GM12875 (cell line): ENCODE results near the gene CKLF.
A peak's percentile ranks its signal among the peaks of the same experiment; 100 is the strongest.

Experiments
- H3K4me3 ChIP-seq: one replicate; pipeline ENCODE4 v1.5.1; 2011; ENCODE audit warnings: low read depth, low read length, control low read depth
- TF ChIP-seq, protein P1 (sequence below): IDR thresholded peaks from 2 replicates; pipeline ENCODE4 v1.5.1; 2011; ENCODE audit warnings: low read depth, mild to moderate bottlenecking, control low read depth, inconsistent platforms, low read length, moderate library complexity, borderline replicate concordance; ENCODE audit not compliant: insufficient read depth

CKLF gene

DNA sequence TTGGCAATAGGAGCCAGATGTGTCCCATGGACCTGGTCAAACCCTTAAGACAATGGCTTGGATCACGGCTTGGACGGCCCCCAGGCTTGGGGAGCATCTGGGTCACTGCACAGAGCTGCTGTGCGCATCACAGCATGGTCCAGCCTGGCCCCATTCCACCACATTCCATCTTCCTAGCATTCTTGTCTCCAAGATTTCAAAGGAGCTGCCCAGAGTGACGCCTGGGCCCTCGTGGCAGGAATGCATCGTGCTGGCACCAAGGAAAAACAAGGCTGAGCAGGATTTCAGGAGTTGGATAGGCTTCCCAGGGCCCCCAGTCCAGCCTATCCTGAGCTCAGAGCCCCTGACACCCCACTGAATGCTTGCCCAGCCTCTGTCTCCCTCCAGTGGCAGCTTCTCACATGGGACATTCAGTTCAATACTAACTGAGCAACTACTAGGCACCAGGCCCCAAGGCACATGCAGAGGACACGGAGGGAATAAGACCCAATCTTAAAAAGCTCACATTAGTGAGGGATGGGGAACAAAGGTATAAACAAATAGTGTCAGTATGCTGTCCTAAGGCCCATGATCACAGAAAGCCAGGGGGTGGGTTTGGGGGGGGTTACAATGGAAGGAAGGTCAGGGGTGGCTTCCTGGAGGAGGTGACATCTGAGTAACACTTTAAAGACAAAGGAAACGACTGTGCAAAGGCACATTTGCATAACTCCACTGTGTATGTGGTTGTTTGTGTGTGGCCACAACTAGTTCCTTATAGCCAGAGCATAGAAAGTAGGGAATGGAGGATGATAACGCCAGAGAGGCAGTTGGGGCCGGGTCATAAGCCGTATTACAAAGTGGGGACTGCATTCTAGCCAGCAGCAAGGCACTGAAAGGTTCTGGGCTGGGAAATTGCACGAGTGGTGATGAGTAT, 36.5 kb upstream of the CKLF start:
- TF ChIP-seq, protein P1, sequence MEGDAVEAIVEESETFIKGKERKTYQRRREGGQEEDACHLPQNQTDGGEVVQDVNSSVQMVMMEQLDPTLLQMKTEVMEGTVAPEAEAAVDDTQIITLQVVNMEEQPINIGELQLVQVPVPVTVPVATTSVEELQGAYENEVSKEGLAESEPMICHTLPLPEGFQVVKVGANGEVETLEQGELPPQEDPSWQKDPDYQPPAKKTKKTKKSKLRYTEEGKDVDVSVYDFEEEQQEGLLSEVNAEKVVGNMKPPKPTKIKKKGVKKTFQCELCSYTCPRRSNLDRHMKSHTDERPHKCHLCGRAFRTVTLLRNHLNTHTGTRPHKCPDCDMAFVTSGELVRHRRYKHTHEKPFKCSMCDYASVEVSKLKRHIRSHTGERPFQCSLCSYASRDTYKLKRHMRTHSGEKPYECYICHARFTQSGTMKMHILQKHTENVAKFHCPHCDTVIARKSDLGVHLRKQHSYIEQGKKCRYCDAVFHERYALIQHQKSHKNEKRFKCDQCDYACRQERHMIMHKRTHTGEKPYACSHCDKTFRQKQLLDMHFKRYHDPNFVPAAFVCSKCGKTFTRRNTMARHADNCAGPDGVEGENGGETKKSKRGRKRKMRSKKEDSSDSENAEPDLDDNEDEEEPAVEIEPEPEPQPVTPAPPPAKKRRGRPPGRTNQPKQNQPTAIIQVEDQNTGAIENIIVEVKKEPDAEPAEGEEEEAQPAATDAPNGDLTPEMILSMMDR: peak; percentile 49; the same call in 1 of the 2 replicates
- H3K4me3 ChIP-seq: no peak overlapping the region

DNA sequence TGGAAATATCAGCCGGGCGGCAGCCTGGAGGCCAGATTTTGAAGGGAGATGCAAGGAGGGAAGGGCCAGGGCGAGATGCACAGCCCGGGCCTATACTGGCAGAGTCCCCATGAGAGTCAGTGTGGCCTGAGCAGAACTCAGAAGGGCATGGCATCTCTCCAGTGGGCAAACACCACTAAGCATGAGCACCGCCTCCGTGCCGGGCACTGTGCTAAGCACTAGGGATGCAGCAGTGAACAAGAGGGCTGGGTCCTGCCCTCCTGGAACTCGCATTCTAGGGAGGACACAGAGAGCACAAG, 35.9 kb upstream of the CKLF start:
- H3K4me3 ChIP-seq: no peak overlapping the region
- TF ChIP-seq, protein P1: no peak

DNA sequence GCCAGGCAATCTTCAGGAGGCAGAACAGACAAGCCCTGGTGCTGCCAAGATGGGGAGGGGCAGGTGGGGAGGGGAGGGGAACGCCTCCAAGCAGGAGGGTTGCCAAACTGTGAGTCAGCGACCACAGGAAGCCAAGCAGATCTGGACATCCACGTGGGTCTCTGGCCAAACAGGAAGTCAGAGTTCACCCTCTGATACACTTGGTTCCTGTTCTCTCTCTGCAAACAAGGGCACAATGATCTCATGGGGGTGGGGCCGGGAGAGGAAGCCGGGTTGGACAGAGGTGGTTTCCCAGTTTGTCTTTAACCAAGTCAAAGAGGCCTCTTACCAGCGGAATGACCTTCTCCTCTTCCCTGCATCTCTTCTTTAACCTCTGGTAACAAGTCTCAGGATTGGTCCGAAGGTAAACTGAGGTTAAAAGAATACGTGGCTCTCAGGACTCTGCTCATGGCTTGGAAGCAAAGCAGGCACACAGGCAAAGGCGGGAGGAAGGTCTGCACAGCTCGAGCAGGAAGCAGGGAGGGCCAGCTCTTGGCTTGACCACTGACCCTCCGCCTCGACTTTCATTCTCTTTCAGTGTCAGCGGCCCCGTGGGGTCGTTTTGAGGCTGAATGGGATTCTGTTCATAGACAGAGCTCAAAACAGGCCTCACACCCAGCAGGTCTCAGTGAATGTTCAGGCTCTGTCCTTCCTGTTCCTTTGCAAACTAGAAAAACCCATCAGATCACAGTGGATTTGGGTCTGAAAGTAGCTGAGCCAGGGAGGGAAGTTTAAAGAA, 35.4 kb upstream of the CKLF start:
- H3K4me3 ChIP-seq: no peak overlapping the region
- TF ChIP-seq, protein P1: no peak

DNA sequence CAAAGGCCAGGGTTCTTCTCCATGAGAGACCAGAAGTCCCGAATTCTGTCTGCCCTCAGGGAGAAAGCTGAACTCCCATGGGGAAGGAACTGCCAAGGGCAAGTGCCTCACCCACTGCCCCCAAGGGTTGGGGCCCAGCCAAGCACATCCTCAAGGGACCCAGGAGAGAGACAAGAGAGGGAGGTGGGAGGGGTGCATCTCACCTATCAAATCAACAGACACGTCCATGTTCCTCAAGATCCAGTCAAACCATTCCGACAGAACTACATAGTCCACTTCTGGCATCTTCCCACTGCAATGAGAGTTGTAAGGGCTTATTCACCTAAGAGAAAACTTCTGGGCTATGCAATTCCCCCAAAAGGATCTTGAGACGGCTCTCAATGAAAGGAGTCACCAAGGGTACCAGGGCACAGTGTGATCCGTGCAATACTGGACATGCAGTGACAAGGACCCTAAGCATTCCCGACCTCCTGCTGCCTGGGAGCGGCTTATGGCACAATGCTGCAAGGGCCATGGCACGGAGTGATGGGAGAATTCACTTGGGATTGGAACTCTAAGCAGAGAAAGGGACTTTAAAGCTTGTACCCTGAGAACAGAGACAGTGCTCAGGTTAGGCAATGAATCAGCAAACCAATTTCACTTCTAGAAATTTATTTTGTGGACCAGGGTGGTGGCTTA, 34.7 kb upstream of the CKLF start:
- H3K4me3 ChIP-seq: no peak overlapping the region
- TF ChIP-seq, protein P1: no peak

DNA sequence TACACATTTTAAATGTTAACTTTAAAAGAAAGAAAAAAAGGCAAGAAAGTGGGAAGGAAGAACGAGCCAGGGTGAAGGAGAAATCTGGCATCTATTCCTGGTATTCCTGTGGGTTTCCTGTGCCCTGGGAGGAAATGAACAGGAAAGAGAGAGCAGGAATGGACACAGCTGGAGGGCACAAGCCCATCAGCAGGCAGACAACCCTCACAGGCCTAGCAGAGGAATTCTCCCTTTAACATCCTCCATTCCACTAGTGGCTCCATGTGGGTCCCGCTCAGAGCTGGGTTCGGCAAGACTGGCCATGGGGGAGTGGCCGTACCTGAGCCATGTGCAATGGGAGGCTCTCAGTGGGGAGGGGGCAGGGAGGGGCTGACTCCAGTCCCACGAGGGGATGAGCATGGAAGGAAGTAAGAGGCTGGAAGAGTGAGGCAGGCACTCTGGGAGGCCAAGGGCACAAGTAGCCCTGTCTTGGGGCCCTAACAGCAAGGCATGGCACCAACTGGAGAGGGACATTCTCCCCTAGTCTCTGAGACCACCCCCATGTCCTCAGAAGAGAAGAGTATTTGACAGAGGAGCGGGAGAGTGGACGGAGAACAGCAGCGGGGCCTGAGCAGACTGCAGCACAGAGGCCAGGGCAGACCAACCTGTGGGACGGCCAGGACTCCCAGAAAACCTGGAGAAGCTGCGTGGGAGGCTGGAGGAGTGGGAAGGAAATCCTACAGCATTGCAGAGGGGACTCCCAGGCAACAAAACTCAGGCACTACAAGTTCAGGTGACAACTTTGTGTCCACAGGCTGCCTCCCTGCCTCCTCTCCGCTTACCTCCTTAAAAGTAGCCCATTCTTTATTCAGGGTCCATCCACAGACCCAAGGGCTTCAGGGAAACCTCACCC, 32.6 kb upstream of the CKLF start:
- no peak overlapping the region for H3K4me3 ChIP-seq
- TF ChIP-seq, protein P1: no peak

DNA sequence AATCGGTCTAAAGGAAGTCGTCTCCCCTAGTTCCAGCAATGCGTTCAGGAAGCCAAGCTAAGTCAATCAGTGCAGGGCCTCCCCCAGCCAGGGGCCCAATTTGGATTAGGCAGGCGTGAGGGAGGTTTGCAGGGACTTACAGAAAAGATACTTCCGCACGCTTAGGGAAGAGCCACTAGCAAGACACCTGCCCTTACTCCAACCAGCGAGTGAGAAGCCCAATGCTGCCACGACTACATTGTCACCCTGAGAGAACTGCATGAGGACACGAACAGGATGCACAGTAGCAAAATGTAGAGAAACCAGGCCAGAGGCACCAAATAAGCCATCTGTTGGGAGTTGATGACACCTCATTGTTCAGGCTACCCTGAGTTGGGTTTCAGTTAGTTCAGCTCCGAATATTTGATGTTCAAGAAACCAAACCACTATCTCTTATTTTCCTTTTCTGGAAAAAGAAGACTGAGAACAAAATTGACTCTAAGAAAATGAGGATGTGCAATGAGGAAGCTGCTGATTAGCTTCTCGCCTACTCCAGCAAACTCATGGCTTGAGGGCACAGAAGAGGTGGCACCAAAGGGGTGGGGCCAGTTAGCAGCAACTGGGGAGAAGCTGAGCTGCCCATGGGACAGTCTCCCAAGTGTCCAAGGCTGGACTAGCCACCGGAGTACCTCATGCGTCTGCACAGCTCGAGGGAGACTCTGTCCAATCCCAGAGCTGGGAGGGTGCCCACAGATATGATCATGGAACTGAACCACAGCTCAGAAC, 31.8 kb upstream of the CKLF start:
- H3K4me3 ChIP-seq: no peak overlapping the region
- TF ChIP-seq, protein P1: no peak
